ENCODE results near the gene MAX.
"Not testable (repeated sequence)": the region's sequence is repeated elsewhere in the genome, so short reads cannot be mapped to it uniquely, and the experiment has no call there.

MAX gene

DNA sequence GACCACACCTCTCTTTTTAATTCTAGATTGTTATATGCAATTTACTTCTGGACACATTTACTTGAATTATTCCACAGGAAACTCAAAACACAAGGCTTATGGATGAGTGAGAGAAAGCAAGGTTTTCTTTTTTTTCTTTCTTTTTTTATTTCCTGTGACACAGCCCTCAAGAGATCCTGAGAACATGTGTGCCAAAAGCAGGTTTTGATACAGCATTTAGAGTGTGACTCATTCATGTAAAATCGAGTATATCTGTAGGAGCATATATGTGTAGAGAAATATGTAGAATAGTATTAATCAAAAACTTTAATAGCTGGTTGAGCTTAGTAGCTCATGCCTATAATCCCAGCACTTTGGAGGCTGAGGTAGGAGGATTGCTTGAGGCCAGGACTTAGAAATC lies 4.4 kb upstream of the MAX start:
- no peak overlapping the region for H3K27ac ChIP-seq
- DNase-seq (ENCODE audit: low read depth, low spot score) = no peak

DNA sequence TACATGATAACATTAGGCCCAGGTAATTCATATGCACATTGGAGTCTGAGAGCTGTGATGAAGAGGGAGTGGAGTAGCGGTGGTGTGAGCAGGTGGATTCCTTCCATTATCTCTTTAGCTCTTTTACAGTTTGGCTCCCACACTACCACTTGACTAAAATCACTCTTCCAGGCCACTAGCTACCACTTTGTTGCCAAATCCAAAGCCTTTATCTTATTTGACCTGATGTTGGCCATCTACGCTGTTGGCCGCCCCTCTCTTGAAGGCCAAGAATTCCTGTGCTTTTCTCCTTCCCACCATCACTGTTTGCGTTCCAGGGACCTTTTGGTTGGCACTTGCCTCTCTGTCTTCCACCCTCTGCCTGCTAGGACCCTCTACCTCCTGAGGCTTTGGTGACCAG lies 4.0 kb upstream of the MAX start:
- no peak overlapping the region for H3K27ac ChIP-seq
- DNase-seq (ENCODE audit: low read depth, low spot score) = no peak

DNA sequence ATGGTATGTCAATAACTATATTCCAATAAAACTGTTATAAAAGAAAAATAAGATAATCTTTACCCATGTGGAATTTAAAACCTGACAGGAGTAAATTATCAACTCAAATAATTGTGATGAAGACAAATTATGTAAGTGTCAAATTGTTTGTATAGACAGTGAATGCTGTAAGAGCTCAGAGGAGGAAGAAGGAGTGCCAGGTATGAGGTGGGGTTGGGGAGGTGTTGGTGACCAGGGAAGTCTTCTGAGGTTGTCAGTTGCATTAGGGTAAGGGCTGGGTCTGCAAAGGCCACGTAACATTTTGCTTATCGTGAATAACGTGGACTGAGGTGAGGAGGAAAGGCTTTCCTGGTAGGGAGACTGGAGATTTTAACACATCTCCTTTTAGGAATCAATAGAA lies 2.5 kb upstream of the MAX start:
- DNase-seq (ENCODE audit: low read depth, low spot score) = no peak
- no peak overlapping the region for H3K27ac ChIP-seq

DNA sequence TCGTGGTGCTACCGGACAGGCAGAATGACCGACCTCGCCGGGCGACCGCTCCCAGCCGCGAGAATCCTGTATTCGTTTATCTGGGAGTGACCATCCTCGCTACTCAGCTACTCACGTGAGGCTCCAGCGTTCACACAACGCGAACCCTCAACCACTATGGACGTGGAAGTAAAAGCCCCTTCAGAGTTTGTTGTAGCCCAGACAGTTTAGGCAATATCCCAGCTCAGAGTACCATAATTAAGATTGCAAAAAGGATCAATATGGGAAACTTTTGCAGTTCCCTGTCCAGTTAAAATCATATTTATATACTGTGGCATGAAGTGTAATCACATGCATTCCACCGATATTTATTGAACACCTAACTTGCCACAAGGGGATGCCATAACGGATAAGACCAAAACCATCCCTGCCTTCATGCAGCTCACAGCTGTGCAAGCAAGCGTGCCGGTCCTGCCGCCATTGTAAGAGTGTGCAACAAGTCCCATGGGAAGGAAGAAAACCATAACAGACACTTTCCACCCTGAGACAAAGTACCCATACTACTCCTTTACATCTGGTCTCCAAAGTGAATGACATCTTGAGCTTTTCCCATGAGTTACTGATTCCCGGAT lies 938 bp upstream of the MAX start:
- no peak for DNase-seq (ENCODE audit: low read depth, low spot score)
- no peak overlapping the region for H3K27ac ChIP-seq

DNA sequence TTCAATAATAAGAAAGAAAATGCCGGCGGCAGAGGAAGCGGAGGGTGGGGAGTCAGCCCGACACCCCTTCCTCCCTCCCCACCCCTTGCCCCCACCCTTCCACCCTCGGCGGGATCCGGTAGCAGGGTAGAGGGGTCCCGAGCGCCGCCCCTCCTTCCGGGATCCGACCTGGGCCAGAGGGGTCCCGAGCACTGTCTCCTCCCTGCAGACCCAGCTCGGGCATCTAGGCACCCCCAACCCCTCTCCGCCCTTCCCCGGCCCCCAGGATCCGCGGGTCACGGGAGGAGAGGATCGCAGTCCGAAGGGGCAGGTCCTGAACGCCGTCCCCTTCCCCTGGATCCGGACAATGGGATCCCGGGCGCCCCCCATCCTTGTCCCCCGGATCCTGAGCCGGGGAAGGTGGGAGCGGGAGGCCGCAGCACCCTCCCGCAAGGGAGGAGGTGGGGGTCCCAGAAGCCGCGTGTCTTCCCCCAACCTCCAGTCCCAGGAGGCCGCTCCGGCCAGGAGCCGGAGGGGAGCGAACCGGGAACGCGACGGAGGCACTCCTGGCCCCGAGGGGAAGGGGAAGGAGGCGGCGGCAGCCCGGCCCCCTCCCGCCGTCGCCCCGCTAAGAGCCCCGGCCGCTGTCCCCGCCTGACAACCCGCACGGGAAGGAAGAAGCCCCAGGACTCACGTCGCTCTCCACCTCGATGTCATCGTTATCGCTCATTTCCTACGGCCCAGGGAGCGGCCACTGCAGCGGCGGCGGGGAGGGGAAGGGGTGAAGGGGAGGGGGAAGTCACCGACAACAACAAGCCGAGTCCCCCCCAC lies 481 bp downstream of the MAX start:
- no peak for DNase-seq (ENCODE audit: low read depth, low spot score)

DNA sequence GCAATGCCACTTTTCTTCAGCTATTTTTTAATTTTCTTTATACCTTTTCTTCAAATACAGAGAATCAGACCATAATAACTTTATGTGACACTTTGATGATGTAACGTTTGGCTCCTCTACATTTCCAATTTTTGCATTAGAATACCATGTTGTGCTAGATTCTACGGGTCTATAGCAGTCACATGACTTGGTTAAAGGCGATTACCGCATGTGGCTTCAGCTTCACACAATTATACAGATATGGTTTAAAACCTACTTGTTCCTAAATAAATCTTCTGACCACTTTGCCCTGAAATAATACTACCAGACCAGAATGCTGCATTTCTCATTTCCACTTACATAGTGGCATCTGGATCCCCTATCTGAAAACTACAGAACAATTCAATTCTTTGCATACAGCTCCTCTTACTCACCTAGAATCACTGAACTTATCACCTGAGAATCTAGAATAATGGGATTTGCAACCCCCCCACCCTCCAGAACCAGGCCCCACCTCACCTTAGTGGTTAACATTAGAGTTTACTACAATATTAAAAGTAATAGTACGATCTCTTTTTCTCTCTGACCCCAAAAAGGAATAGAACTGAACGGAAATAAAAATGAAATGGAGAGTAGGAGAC lies 1.3 kb downstream of the MAX start:
- H3K27ac ChIP-seq = peak overlapping the region; percentile 68
- no peak for DNase-seq (ENCODE audit: low read depth, low spot score)

More for the DNA sequence above, 481 bp downstream of the MAX start:
- peak overlapping the region; percentile 68 for H3K27ac ChIP-seq

DNA sequence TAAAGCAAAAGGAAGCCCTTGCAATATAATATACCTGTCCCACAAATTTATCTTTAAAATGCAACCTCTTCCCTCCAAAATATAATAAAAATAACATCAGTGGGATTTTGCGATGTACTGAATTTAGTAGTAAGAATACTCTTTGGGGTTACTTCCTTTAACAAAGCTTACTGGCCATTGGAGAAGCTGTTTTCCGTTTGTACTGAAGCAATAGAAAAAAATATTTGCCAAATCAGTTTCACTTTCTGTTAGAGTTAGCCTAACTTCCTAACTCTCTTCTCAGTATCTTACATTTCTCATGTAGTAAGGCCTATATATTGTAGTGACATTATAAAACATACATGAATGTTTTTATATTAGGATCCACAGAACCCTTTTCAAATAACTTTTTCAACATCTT lies 3.7 kb downstream of the MAX start:
- no peak for DNase-seq (ENCODE audit: low read depth, low spot score)

DNA sequence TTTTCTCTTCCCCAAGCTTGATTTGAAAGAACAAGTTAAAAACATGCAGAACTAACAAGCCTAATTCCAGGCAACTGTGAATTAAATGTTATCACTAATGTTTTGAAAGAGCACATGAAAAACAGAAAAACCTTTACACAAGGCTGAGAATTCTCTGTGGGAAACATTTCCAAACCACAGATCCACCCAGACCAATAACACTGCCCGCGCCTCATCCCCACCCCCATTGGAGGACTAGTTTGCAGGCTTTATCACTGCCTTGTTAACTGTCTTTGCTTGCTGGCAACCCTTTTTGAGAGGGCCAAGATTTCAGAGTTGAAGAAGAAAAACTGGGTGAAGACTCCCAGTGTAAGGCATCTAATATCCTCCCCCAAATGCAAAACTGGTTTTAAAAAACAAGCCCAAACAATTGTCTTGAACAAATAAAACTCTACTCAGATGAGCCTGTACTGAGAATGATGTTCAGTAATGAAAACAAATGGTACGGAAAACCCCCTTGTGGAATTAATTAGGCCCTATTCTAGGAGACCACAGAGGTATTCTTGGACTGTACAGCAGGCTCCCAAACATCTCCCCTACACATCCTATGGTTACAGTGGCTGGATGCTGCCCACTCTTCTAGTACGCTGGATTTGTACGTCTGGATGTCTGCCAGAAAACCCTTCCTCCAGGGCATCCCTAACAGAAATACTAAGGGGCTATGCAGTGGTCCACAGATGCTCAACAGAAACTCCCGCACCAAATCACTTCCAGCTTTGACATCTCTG lies 5.8 kb downstream of the MAX start:
- no peak for DNase-seq (ENCODE audit: low read depth, low spot score)
- no peak overlapping the region for H3K27ac ChIP-seq

More for the DNA sequence above, 3.7 kb downstream of the MAX start:
- H3K27ac ChIP-seq = no peak overlapping the region

DNA sequence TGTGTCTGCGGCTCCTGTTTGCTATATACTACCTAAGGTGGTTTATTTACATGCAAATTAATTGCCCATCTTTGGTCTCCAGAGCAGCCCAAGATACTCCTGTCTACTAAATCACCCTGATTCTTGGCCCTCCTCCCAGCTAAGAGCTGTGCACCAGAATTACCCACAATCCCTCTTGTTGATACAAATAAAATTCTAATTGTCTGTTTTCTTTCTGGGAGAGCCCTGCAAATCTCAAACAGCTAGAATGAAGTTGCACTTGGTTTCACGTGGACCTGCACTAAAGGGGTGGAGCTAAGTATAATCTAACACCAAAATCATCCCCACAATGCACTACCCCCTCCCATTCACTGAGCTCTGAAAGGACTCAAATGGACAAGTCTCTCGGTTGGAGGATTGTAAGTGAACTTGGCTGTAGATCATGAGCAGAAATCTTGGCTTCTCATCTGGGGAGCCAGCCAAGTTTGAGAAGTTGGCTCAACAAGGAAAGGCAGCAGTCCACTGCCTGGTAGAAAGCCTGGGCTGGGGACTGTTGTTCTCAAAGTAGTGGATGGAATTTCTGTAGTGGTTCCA lies 6.6 kb downstream of the MAX start:
- DNase-seq (ENCODE audit: low read depth, low spot score) = no peak
- no peak overlapping the region for H3K27ac ChIP-seq

DNA sequence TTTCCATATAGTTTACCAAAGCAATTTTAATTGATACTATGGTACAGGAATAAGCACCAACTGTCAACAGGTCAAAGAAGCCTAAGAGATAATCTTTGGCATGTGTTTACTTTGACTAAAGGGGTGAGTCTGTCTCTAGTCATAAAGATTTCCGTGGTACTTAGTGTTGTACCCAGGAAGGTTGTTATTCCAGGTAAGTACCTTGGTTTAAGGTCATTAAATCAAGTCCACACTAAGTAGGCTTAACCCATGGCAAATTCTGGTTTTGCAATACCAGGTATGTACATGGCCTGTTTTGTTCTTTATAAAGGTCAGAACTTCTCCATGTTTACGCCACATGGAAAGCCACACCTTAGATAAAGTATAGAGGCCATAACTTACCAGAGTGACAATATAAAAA lies 10.0 kb downstream of the MAX start:
- H3K27ac ChIP-seq = no peak overlapping the region
- no peak for DNase-seq (ENCODE audit: low read depth, low spot score)

DNA sequence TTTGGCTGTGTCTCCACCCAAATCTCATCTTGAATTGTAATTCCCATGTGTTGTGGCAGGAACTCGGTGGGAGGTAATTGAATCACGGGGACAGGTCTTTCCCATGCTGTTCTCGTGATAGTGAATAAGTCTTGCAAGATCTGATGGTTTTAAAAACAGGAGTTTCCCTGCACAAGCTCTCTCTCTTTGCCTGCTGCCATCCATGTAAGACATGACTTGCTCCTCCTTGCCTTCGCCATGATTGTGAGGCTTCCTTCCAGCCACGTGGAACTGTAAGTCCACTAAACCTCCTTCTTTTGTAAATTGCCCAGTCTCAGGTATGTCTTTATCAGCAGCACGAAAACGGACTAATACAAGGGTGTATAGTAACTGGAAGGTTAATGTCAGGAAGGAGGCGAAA lies 14.5 kb downstream of the MAX start:
- DNase-seq (ENCODE audit: low read depth, low spot score); H3K27ac ChIP-seq: not testable (repeated sequence)

DNA sequence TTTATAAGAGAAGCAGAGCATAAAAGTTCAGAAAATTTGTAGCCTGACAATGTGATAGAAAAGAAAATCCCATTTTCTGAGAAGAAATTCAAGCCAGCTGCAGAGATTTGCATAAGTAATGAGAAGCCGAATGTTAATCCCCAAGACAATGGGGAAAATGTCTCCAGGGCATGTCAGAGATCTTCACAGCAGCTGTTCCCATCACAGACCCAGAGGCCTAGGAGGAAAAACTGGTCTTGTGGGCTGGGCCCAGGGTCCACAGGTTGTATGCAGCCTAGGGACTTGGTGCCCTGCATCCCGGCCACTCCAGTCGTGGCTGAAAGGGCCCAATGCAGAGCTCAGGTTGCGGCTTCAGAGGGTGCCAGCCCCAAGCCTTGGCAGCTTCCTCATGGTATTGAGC lies 15.6 kb downstream of the MAX start:
- not testable (repeated sequence) for DNase-seq (ENCODE audit: low read depth, low spot score); H3K27ac ChIP-seq

DNA sequence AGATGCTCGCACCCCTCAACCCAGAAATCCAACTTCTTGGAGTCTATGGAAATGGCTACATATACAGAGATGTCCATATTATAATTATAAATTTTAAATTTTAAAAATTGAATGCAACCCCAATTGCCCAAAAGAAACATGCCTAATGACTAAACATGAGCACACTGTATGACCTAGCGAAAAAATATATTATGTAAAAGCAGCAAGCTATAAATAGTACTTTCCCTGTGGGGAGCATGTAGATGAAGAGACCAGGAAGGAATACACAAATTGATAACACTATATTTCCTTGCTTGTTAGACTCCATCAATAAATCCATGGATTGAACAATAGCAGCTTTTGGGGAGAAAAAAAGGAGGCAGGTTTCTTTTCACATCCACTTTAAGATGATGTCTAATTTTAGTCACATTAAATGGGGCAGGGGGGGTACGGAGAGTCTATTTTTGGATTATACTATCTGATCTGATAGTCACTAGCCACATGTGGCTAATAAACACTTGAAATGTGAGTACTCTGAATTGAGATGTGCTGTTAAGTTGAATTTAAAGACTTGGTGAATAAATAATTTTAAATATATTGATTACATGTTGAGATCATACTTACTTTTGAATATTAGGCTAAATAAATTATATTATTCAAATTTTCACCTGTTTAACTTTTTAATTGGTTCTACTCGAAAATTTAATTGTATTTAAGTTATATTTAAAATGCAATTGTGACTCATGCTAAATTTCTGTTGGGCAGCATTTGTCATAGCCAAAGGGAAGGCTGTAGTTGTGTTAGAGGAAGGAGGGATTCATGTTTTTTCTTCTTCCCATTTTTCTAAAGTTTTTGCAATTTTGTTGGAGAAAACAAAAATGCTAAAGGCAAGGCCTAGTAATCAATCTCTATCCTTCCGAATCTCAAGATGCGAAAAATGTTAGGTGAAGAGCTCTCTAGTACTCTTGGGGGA lies 17.5 kb downstream of the MAX start:
- H3K27ac ChIP-seq = no peak overlapping the region
- no peak for DNase-seq (ENCODE audit: low read depth, low spot score)

DNA sequence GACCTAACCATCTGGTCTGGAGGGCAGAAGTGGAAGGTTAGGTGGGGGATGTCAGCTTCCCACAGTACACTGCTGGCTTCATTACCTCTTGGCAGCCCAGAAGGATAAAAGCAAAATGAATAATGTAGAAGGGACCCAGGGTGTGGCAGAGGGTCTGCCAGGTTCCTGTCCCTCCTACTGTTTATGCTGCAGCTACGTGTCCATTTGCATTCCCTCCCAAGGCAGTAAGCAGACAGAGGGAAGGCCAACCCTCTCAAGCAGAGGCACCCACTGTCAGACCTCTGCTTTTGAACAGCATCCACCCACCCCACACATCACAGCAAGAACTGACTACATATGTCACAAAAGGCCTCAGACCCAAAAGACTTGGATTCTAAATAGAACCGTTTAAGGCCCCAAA lies 19.4 kb downstream of the MAX start:
- DNase-seq (ENCODE audit: low read depth, low spot score) = no peak
- H3K27ac ChIP-seq = no peak overlapping the region

DNA sequence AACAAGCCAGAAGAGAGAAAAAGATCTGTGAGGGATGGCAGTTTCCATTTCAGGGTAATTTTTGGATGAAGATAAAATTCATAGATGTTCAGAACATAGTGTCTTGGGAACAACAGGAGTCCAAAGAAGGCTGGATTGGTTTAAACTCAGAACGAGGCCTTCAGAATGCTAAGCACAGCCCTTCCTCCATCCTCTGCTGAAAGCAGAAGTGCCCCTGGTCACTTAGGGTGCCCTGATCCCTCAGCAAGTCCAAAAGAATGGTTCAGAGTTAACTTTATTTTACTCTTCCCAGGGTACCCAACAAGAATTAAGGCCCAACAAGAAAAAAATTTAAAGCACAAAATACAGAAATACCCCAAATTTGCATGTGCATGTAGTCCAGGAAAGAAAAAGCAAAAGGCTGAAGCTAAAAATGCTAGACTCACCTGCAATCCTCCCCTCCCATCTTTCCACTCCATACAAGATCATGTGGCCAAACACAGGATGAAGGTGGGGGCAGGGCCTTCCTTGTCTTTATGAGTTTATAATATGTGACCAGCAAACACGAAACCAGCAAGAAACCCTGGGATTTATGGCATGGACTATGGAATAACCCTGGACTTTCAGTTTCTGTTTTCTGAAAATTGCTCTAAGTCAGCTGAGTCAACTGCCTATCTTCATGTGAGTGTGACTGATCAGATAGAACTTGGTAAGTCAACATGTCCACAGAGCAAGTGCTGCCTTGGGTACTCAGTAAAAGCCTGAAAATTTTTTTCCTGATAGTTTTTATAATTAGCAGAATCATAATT lies 21.2 kb downstream of the MAX start:
- no peak overlapping the region for H3K27ac ChIP-seq

DNA sequence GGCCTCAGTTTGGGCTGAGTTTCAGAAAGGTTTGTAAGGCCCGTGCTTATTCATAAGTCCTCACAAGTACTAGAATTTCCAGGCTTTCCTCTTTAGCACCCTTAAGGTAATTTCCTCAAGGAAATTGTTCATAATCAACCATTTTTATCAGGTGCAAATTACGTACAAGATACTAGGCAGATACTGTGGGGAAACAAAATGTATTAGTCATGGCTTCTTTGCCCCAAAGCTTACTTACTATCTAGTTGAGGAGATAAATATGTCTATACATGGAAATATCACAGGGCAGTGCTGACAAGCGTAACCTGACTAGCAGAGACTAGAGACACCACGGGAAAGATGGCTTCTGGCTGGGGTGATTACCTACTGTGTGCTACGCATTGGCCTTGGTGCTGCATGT lies 22.5 kb downstream of the MAX start:
- no peak overlapping the region for H3K27ac ChIP-seq
- DNase-seq (ENCODE audit: low read depth, low spot score) = no peak

More for the DNA sequence above, 21.2 kb downstream of the MAX start:
- no peak for DNase-seq (ENCODE audit: low read depth, low spot score)

DNA sequence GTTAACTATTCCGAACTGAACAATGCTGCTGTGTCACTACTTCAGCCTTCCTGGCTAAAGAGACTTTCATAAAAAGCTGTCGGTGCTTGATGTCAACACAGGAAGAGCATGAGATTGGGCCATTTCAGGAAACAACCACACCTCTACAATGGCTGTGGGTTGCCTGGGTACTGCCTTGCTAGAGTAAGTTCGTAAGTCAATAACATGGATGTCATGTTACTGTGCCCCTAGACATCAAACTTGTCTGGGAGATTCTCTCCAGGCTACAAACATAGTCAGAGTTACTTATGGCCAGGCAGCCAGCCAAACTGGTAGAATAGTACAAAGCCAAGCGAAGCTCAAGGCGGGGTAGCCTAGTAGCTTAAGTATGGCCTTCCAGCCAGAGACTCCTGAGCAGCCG lies 23.1 kb downstream of the MAX start:
- DNase-seq (ENCODE audit: low read depth, low spot score) = no peak
- no peak overlapping the region for H3K27ac ChIP-seq

DNA sequence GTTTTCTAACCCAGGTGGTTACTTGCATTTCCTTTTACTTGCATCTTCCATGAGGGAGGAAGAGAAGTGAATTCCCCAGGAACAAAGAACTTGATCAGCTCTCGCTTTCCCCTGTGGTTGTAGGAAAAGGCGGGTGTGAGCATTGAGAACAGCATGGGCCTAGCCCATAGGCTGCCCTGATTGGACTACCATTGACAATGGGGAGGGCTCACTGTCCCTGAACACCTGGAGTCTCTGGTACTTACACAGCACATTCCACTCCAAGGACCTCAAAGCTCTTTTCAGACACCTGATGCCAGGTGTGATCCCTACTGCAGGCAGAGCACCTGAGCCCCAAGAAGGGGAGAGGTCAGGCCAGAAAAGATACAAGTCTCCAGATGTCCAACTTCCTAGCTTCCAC lies 25.0 kb downstream of the MAX start:
- no peak for DNase-seq (ENCODE audit: low read depth, low spot score)
- no peak overlapping the region for H3K27ac ChIP-seq
